BLaER1 (cell line): ENCODE measurements around the gene ACER1.
"Not testable (repeated sequence)": the region's sequence is repeated elsewhere in the genome, so short reads cannot be mapped to it uniquely, and the experiment has no call there.

Experiments
- H3K27ac ChIP-seq: shearing (Covaris generic); formaldehyde crosslinking; 2 replicates; pipeline ENCODE4 v1.8.1; 2022
- H3K27me3 ChIP-seq: shearing (Covaris generic); formaldehyde crosslinking; 2 replicates; pipeline ENCODE4 v1.8.1; 2022
- H3K36me3 ChIP-seq: shearing (Covaris generic); formaldehyde crosslinking; 2 replicates; pipeline ENCODE4 v1.8.1; 2022
- H3K4me1 ChIP-seq: shearing (Covaris generic); formaldehyde crosslinking; 2 replicates; pipeline ENCODE4 v1.8.1; 2022
- H3K4me2 ChIP-seq: shearing (Covaris generic); formaldehyde crosslinking; 2 replicates; pipeline ENCODE4 v1.8.1; 2022
- H3K4me3 ChIP-seq: shearing (Covaris generic); formaldehyde crosslinking; 2 replicates; pipeline ENCODE4 v1.8.1; 2022
- H3K9ac ChIP-seq: shearing (Covaris generic); formaldehyde crosslinking; 2 replicates; pipeline ENCODE4 v1.8.1; 2022
- H3K9me3 ChIP-seq: shearing (Covaris generic); formaldehyde crosslinking; 2 replicates; pipeline ENCODE4 v1.8.1; 2022
- H4K20me1 ChIP-seq: shearing (Covaris generic); formaldehyde crosslinking; 2 replicates; pipeline ENCODE4 v1.8.1; 2022
- Cebpa-rat ChIP-seq: shearing (Covaris generic); IDR thresholded peaks from 2 replicates; pipeline ENCODE4 v1.8.1; 2022

Gene ACER1

GRCh38 chr19:6374161-6374709, 40.8 kb upstream of the ACER1 start:
- Histone ChIP-seq H3K4me2 (peak overlapping the region; percentile 89), H3K4me1 (peaks cover 14% of the 10 kb centered on the region), H4K20me1 (peaks cover 9% of the 10 kb centered on the region; the same call in 1 of the 2 replicates), H3K9me3 (no peaks in the 10 kb centered on the region), H3K36me3 (peaks cover 52% of the 10 kb centered on the region), H3K27ac (peak overlapping the region; percentile 41), H3K4me3 (peak overlapping the region; percentile 63), H3K9ac (peak overlapping the region; percentile 65; the same call in 1 of the 2 replicates), H3K27me3 (no peaks in the 10 kb centered on the region)
- TF ChIP-seq Cebpa-rat, result no peak

GRCh38 chr19:6373813-6374108, 40.3 kb upstream of the ACER1 start:
- TF ChIP-seq Cebpa-rat, result no peak
- Histone ChIP-seq H3K4me1 (peaks cover 14% of the 10 kb centered on the region), H3K9me3 (no peaks in the 10 kb centered on the region), H3K27ac (peak overlapping the region; percentile 41), H3K36me3 (peaks cover 52% of the 10 kb centered on the region), H3K27me3 (no peaks in the 10 kb centered on the region), H3K9ac (peak overlapping the region; percentile 65; the same call in 1 of the 2 replicates), H4K20me1 (peaks cover 9% of the 10 kb centered on the region; the same call in 1 of the 2 replicates), H3K4me3 (peak overlapping the region; percentile 63), H3K4me2 (peak overlapping the region; percentile 89)

DNA sequence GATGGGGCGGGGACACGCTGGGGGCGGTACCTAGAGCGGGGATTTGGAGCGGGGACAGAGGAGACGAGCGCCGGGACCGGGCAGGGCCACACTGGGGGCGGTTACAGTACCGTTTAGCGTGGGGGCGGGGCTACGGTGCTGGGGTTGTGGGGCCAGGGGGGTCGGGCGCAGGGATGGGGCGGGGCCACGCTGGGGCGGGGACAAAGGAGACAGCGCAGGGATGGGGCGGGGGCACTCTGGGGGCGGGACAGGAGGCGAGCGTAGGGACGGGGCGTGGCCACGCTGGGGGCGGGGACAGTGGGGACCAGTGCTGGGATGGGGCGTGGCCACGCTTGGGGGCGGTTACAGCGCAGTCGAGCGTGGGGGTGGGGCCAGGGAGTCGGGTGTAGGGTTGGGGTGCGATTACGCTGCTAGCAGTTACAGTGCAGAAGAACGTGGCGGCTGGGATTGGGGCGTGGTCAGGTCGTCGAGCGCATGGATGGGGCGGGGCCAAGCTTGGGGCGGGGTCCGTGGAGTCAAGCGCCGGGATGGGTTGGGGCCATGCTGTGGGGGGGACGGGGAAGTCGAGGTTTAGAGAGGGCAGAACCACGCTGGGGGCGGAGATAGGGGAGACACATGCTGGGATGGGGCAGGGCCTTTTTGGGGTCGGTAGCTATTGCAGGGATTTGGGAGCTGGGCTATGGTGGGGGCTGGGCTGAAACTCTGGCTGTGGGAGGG, 39.8 kb upstream of the ACER1 start:
- Histone ChIP-seq H3K27ac (peak overlapping the region; percentile 86), H3K36me3 (peaks cover 52% of the 10 kb centered on the region), H3K9ac (peak overlapping the region; percentile 88), H3K27me3 (no peaks in the 10 kb centered on the region), H3K4me3 (peak overlapping the region; percentile 83), H3K4me2 (peak overlapping the region; percentile 89), H3K4me1 (peaks cover 14% of the 10 kb centered on the region), H3K9me3 (no peaks in the 10 kb centered on the region), H4K20me1 (peaks cover 9% of the 10 kb centered on the region; the same call in 1 of the 2 replicates)
- no peak for TF ChIP-seq Cebpa-rat

GRCh38 chr19:6372594-6373095, 39.2 kb upstream of the ACER1 start, which contains the start of gene ALKBH7:
Gene ALKBH7 (plus strand): TSS chr19:6372794. CDS start chr19:6372821, 27 bp downstream.
- H3K9me3 ChIP-seq, result no peaks in the 10 kb centered on the region
- H3K4me3 ChIP-seq, result peak within 1 kb of the TSS; percentile 83
- peak within 1 kb of the TSS; percentile 88 for H3K9ac ChIP-seq
- H4K20me1 ChIP-seq, result peaks cover 9% of the 10 kb centered on the region; the same call in 1 of the 2 replicates
- no peaks in the 10 kb centered on the region for H3K27me3 ChIP-seq
- peak within 1 kb of the TSS; percentile 86 for H3K27ac ChIP-seq
- peaks cover 14% of the 10 kb centered on the region for H3K4me1 ChIP-seq
- peaks cover 52% of the 10 kb centered on the region for H3K36me3 ChIP-seq
- H3K4me2 ChIP-seq, result peak within 1 kb of the TSS; percentile 89
- TF ChIP-seq Cebpa-rat, result no peak

DNA sequence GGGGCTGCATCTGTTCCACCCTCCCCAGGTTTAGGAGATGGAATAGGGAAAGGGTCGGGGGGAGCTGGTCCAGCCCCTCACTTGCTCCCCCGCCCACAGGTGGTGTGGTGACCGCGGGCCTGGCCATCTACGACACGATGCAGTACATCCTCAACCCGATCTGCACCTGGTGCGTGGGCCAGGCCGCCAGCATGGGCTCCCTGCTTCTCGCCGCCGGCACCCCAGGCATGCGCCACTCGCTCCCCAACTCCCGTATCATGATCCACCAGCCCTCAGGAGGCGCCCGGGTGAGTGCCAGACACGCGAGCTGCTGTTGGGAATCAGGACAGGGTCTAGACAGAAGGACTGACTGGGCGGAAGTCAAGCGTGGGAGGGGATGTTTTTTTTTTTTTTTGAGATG, 30.9 kb upstream of the ACER1 start:
- Histone ChIP-seq H3K4me1 (peaks cover 15% of the 10 kb centered on the region), H3K9me3 (no peaks in the 10 kb centered on the region), H3K27me3 (no peaks in the 10 kb centered on the region), H3K9ac (no peak overlapping the region), H3K4me3 (no peak overlapping the region), H3K27ac (no peak overlapping the region), H3K4me2 (no peak overlapping the region), H4K20me1 (0 out of 2 replicates have a peak, but pooled peaks cover 4% of the 10 kb centered on the region), H3K36me3 (peaks cover 61% of the 10 kb centered on the region)
- no peak for TF ChIP-seq Cebpa-rat

DNA sequence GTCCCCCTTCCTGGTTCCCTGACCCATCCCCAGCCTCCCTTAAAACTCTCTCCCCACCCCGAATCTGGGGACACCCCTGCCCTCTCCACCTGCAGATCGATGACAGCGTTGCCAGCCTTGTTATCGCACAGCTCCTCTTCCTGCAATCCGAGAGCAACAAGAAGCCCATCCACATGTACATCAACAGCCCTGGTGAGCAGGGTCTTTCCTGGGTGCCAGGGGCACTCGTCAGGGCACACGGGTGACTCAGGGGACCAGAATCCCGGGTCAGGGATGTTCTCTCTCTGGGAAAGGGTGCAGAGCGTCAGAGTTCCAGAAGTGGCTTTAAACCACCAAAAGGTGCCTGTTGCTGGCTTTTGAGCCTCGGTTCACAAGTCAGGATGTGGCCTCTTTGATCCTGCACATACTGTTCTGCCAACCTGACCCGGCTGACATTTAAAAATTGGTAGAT, 29.0 kb upstream of the ACER1 start:
- Histone ChIP-seq H4K20me1 (0 out of 2 replicates have a peak, but pooled peaks cover 4% of the 10 kb centered on the region), H3K4me1 (peaks cover 15% of the 10 kb centered on the region), H3K27ac (peak overlapping the region; percentile 85), H3K4me3 (peak overlapping the region; percentile 90), H3K36me3 (peaks cover 41% of the 10 kb centered on the region), H3K27me3 (no peaks in the 10 kb centered on the region), H3K9me3 (no peaks in the 10 kb centered on the region), H3K9ac (peak overlapping the region; percentile 88), H3K4me2 (peak overlapping the region; percentile 89)
- TF ChIP-seq Cebpa-rat, result no peak

GRCh38 chr19:6362027-6362350, 28.6 kb upstream of the ACER1 start:
- Histone ChIP-seq H3K36me3 (peaks cover 38% of the 10 kb centered on the region), H3K4me3 (peak overlapping the region; percentile 90), H3K27me3 (no peaks in the 10 kb centered on the region), H3K4me1 (peaks cover 15% of the 10 kb centered on the region), H3K4me2 (peak overlapping the region; percentile 89), H3K9me3 (no peaks in the 10 kb centered on the region), H3K9ac (peak overlapping the region; percentile 88), H4K20me1 (0 out of 2 replicates have a peak, but pooled peaks cover 4% of the 10 kb centered on the region), H3K27ac (peak overlapping the region; percentile 85)
- no peak for TF ChIP-seq Cebpa-rat

GRCh38 chr19:6360857-6361216, 27.4 kb upstream of the ACER1 start:
- peak overlapping the region; percentile 89; the same call in 1 of the 2 replicates for H3K4me2 ChIP-seq
- peak overlapping the region; percentile 85; the same call in 1 of the 2 replicates for H3K27ac ChIP-seq
- not testable (repeated sequence) for H3K27me3 ChIP-seq, H4K20me1 ChIP-seq, H3K9me3 ChIP-seq, H3K9ac ChIP-seq
- H3K36me3 ChIP-seq, result peaks cover 26% of the 10 kb centered on the region
- H3K4me3 ChIP-seq, result peak overlapping the region; percentile 90
- peaks cover 15% of the 10 kb centered on the region for H3K4me1 ChIP-seq

DNA sequence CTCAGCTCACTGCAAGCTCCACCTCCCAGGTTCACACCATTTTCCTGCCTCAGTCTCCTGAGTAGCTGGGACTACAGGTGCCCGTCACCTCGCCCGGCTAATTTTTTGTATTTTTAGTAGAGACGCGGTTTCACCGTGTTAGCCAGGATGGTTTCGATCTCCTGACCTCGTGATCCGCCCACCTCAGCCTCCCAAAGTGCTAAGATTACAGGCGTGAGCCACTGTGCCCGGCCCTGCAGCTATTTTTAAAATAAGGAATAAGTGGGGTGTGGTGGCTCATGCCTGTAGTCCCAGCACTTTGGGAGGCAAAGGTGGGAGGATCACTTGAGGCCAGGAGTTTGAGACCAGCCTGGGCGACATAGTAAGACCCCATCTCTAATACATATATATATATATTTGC, 27.0 kb upstream of the ACER1 start:
- Histone ChIP-seq H3K36me3 (peaks cover 22% of the 10 kb centered on the region), H3K4me1 (peaks cover 15% of the 10 kb centered on the region)
- H4K20me1 ChIP-seq, H3K4me3 ChIP-seq, H3K27me3 ChIP-seq, H3K9ac ChIP-seq, H3K27ac ChIP-seq, H3K9me3 ChIP-seq, H3K4me2 ChIP-seq: not testable (repeated sequence)

GRCh38 chr19:6359568-6360341, 26.3 kb upstream of the ACER1 start:
- H3K4me3 ChIP-seq, result no peak overlapping the region
- no peaks in the 10 kb centered on the region for H4K20me1 ChIP-seq
- H3K27me3 ChIP-seq, result no peaks in the 10 kb centered on the region
- H3K27ac ChIP-seq, result no peak overlapping the region
- peaks cover 15% of the 10 kb centered on the region for H3K36me3 ChIP-seq
- H3K9me3 ChIP-seq, result peaks cover 2% of the 10 kb centered on the region
- no peak overlapping the region for H3K9ac ChIP-seq
- peaks cover 15% of the 10 kb centered on the region for H3K4me1 ChIP-seq
- no peak overlapping the region for H3K4me2 ChIP-seq
- TF ChIP-seq Cebpa-rat, result no peak
